ENCODE data around the gene IRS4. TPM values are rescaled to one million over a fixed set of nuclear protein-coding genes. Genes with fewer than 3 reads are reported as not detected.

The IRS4 gene
- total RNA-seq, 1 donor from 2014 or later: not detected

GRCh38 chrX:108735679-108736508 is 469 bp downstream of the IRS4 start:
- Histone ChIP-seq H3K27ac (no peak overlapping the region), H3K27me3 (peaks cover 4% of the 10 kb centered on the region), H3K4me3 (peak overlapping the region; percentile 34 to 59), H3K36me3 (no peaks in the 10 kb centered on the region), H3K4me1 (peaks cover 0 to 3% of the 10 kb centered on the region in 2 donors), H3K9me3 (no peaks in the 10 kb centered on the region)
- no peak for DNase-seq (ENCODE audit: low spot score in 2 of 2)
- TF ChIP-seq CTCF (IDR thresholded peaks at IDR 0.05): no peak
- intact Hi-C loops (cut with DNase I): no loop called here

- H3K36me3 ChIP-seq: no peaks in the 10 kb centered on the region
- H3K27me3 ChIP-seq: peaks cover 4% of the 10 kb centered on the region
- TF ChIP-seq CTCF (IDR thresholded peaks at IDR 0.05): no peak
- peaks cover 0 to 3% of the 10 kb centered on the region in 2 donors for H3K4me1 ChIP-seq
- no peaks in the 10 kb centered on the region for H3K9me3 ChIP-seq
- DNase-seq (ENCODE audit: low spot score in 2 of 2): no peak
- H3K27ac ChIP-seq: no peak overlapping the region
- H3K4me3 ChIP-seq: peak overlapping the region in 1 of 2 donors; percentile 59
- intact Hi-C loops (cut with DNase I): no loop called here
Measured at GRCh38 chrX:108735091-108735678, 1.2 kb downstream of the IRS4 start.

- Histone ChIP-seq H3K36me3 (no peaks in the 10 kb centered on the region), H3K4me1 (peaks cover 0 to 3% of the 10 kb centered on the region in 2 donors), H3K9me3 (no peaks in the 10 kb centered on the region), H3K27ac (no peak overlapping the region), H3K27me3 (peaks cover 4% of the 10 kb centered on the region), H3K4me3 (no peak overlapping the region)
- no peak for TF ChIP-seq CTCF (IDR thresholded peaks at IDR 0.05)
- DNase-seq (ENCODE audit: low spot score in 2 of 2): no peak
- intact Hi-C loops (cut with DNase I): no loop called here
Measured at GRCh38 chrX:108734426-108734825, 1.9 kb downstream of the IRS4 start.

GRCh38 chrX:108732630-108733321 is 3.6 kb downstream of the IRS4 start:
- peaks cover 0 to 3% of the 10 kb centered on the region in 2 donors for H3K4me1 ChIP-seq
- DNase-seq (ENCODE audit: low spot score in 2 of 2): no peak
- no peak overlapping the region for H3K27ac ChIP-seq
- intact Hi-C loops (cut with DNase I): no loop called here
- no peak overlapping the region for H3K4me3 ChIP-seq
- no peaks in the 10 kb centered on the region for H3K27me3 ChIP-seq
- H3K9me3 ChIP-seq: no peaks in the 10 kb centered on the region
- TF ChIP-seq CTCF (IDR thresholded peaks at IDR 0.05): no peak
- no peaks in the 10 kb centered on the region for H3K36me3 ChIP-seq

GRCh38 chrX:108731153-108731552 is 5.2 kb downstream of the IRS4 start:
- DNase-seq (ENCODE audit: low spot score in 2 of 2): no peak
- no peaks in the 10 kb centered on the region for H3K27me3 ChIP-seq
- intact Hi-C loops (cut with DNase I): no loop called here
- no peak for TF ChIP-seq CTCF (IDR thresholded peaks at IDR 0.05)
- H3K4me3 ChIP-seq: no peak overlapping the region
- no peaks in the 10 kb centered on the region for H3K9me3 ChIP-seq
- H3K36me3 ChIP-seq: no peaks in the 10 kb centered on the region
- H3K4me1 ChIP-seq: no peaks in the 10 kb centered on the region
- no peak overlapping the region for H3K27ac ChIP-seq
